Natural killer cell (primary cell): ENCODE results near the gene FXYD3. TPM values are rescaled to one million over a fixed set of nuclear protein-coding genes. Genes with fewer than 3 reads are reported as not detected.

Source experiments
- ATAC-seq, 3 donors: fragments of 150-1000 bp in 2 of 3; fragments of 200-7000 bp in 1 of 3; cut with Tn5 transposase; 1 replicate in 1 of 3; 2 replicates in 2 of 3; pipeline ENCODE4 v1.10.0; 2021; ENCODE audit warnings: mild to moderate bottlenecking in 2 of 3, moderate library complexity in 2 of 3
- DNase-seq, 2 donors: peaks; one replicate each; pipeline versions ENCODE4 v3.0.0 to v3.0.0-alpha.2; 2013 to 2021; ENCODE audit warnings: mixed read lengths in 1 of 2
- H3K27ac ChIP-seq: one replicate; pipeline ENCODE4 v1.5.1; 2013; ENCODE audit warnings: mild to moderate bottlenecking, low read length
- H3K27me3 ChIP-seq: one replicate; pipeline ENCODE4 v1.6.1; 2013; ENCODE audit warnings: low read length; ENCODE audit not compliant: control insufficient read depth, insufficient read depth
- H3K36me3 ChIP-seq: one replicate; pipeline ENCODE4 v1.6.1; 2013; ENCODE audit warnings: low read length; ENCODE audit not compliant: control insufficient read depth, insufficient read depth
- H3K4me1 ChIP-seq: one replicate; pipeline ENCODE4 v1.6.1; 2013; ENCODE audit warnings: low read length; ENCODE audit not compliant: control insufficient read depth, insufficient read depth
- H3K4me3 ChIP-seq: one replicate; pipeline ENCODE4 v1.5.1; 2013; ENCODE audit warnings: low read length
- H3K9me3 ChIP-seq: one replicate; pipeline ENCODE4 v1.6.1; 2013; ENCODE audit warnings: low read length; ENCODE audit not compliant: control insufficient read depth, insufficient read depth
- H3K27ac Mint-ChIP-seq, 2 donors: one replicate each; pipeline ENCODE4 v1.8.0; 2022; ENCODE audit warnings: mild to moderate bottlenecking in 2 of 2, mixed read lengths in 2 of 2, moderate library complexity in 1 of 2
- H3K27me3 Mint-ChIP-seq, 2 donors: one replicate each; pipeline ENCODE4 v1.8.0; 2022; ENCODE audit warnings: low read depth in 2 of 2, mixed read lengths in 2 of 2
- H3K36me3 Mint-ChIP-seq: one replicate; pipeline ENCODE4 v1.8.0; 2022; ENCODE audit warnings: mixed read lengths
- H3K4me1 Mint-ChIP-seq, 2 donors: one replicate each; pipeline ENCODE4 v1.8.0; 2022; ENCODE audit warnings: mixed read lengths in 2 of 2
- H3K4me3 Mint-ChIP-seq: one replicate; pipeline ENCODE4 v1.8.0; 2022; ENCODE audit warnings: mild to moderate bottlenecking, moderate library complexity, mixed read lengths
- H3K9me3 Mint-ChIP-seq, 2 donors: one replicate each; pipeline ENCODE4 v1.8.0; 2022; ENCODE audit warnings: mixed read lengths in 2 of 2
- CTCF ChIP-seq: fragments of 200-600 bp; IDR thresholded peaks from one replicate; pipeline ENCODE4 v1.8.0; 2022; ENCODE audit warnings: antibody characterized with exemption
- WGBS: methylation state at CpG from one replicate; pipeline ENCODE4 v1.1.7; 2013; ENCODE audit warnings: missing lambda C conversion rate; ENCODE audit not compliant: insufficient coverage; 5-methylcytosine and 5-hydroxymethylcytosine counted together
- intact Hi-C: fragments of 100-400 bp; cut with micrococcal nuclease; formaldehyde crosslinking; loops from one replicate; pipeline ENCODE4 v1.14.2; 2022
- total RNA-seq, 4 donors: library from RNA; stranded (reverse); fragments of 120-200 nt in 1 of 4; gene quantifications; one replicate each; pipeline versions ENCODE4 v1.2.3 to v1.2.4, GENCODE V29; 2013 to 2022

FXYD3 gene
- total RNA-seq, 3 donors from 2014 or later (not counting 1 experiment from before 2014, with no cell fraction given) = not detected

- TF ChIP-seq CTCF = no peak
- Histone ChIP-seq H3K4me1 (peaks cover 46% of the 10 kb centered on the region), H3K27me3 (peaks cover 11% of the 10 kb centered on the region), H3K4me3 (peak overlapping the region; percentile 32), H3K9me3 (no peaks in the 10 kb centered on the region), H3K27ac (no peak overlapping the region), H3K36me3 (no peaks in the 10 kb centered on the region)
- ATAC-seq (no peak), DNase-seq (peak in 1 of 2 donors; percentile 59)
- Mint-ChIP-seq H3K4me3 (peak overlapping the region; percentile 76), H3K27ac (peak overlapping the region; percentile 50 to 80), H3K27me3 (peaks cover 0 to 22% of the 10 kb centered on the region in 2 donors), H3K9me3 (no peaks in the 10 kb centered on the region), H3K4me1 (peaks cover 22 to 49% of the 10 kb centered on the region in 2 donors), H3K36me3 (no peaks in the 10 kb centered on the region)
- WGBS = 14% methylated on average over 19 of the region's 21 CpGs
- intact Hi-C loops = loop anchor here (5.0 kb wide), 2 partner anchors 70 to 170 kb away; no protein-coding TSS in a partner anchor
These were observed 26.4 kb downstream of the FXYD3 start for GRCh38 chr19:35141837-35142605.

DNA sequence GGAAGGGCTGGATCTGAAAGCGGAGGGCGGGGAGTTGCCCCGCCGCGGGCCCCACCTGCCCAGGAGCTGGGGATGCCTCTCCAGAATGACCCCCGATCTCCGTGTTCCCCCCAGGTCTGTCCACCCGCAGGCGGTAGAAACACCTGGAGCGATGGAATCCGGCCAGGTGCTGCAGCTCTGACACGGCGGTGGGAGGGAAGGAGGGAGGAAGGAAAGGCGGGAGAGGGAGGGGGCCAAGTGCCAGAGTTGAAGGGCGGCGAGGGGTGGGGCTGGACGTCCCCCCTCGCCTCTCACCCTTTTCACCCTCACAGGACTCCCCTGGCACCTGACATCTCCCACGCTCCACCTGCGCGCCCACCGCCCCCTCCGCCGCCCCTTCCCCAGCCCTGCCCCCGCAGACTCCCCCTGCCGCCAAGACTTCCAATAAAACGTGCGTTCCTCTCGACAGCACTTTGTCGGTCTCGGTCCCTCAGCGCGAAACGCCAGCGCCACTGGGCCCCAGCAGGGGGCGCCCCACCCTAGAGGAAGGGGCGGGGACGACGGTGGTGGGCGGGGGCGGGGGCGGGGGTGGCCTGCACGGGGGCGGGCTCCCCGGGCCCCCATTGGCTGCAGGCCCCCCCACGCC lies 27.1 kb downstream of the FXYD3 start:
- 2% methylated on average over 16 of the region's 46 CpGs for WGBS
- peak; percentile 73 for TF ChIP-seq CTCF
- H3K4me1 ChIP-seq = peaks cover 46% of the 10 kb centered on the region
- H3K36me3 ChIP-seq = no peaks in the 10 kb centered on the region
- no peaks in the 10 kb centered on the region for H3K9me3 Mint-ChIP-seq
- no peaks in the 10 kb centered on the region for H3K9me3 ChIP-seq
- DNase-seq = peak; percentile 72 to 86
- H3K4me1 Mint-ChIP-seq = peaks cover 22 to 44% of the 10 kb centered on the region in 2 donors
- intact Hi-C loops = loop anchor here (1.0 to 5.0 kb wide), 3 partner anchors 70 to 170 kb away; no protein-coding TSS in a partner anchor
- H3K36me3 Mint-ChIP-seq = no peaks in the 10 kb centered on the region
- peak overlapping the region; percentile 81 for H3K4me3 Mint-ChIP-seq
- H3K27ac ChIP-seq = no peak overlapping the region
- H3K27me3 ChIP-seq = peaks cover 11% of the 10 kb centered on the region
- peaks cover 0 to 17% of the 10 kb centered on the region in 2 donors for H3K27me3 Mint-ChIP-seq
- H3K4me3 ChIP-seq = peak overlapping the region; percentile 43
- ATAC-seq = peak; percentile 50 to 64 (median 54)
- peak overlapping the region in 1 of 2 donors; percentile 80 for H3K27ac Mint-ChIP-seq

DNA sequence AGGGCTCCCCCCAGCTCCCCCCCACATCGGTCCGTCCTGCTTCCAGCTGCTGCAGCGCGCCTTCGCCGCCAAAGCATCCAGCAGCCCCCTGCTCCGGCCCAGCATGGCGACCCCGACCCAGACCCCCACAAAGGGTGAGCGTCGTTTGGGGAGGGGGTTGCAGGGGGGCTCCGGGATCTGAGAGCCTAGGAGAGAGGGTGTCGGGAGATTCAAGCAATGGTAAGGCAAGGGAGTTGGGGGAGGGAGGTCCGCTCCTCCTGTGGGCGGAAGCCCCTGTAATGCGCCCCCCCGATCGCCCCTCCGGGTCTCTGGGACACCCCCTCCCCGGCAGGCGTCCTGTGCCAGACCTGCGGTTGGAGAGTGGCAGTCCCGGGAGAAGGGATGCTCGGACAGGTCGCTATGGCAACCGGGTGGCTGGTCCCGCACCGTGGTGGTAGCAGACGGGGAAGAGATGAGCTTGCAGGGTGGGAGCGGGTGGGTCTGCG lies 27.6 kb downstream of the FXYD3 start, which contains the start of gene FXYD7:
Gene FXYD7 (plus strand): TSS at position 25 of the 485 bp plus-strand sequence. CDS start 79 bp downstream, at position 104.
- DNase-seq (peak in 1 of 2 donors; percentile 46), ATAC-seq (no peak)
- Mint-ChIP-seq H3K4me1 (peaks cover 22 to 39% of the 10 kb centered on the region in 2 donors), H3K9me3 (no peaks in the 10 kb centered on the region), H3K27me3 (peaks cover 0 to 13% of the 10 kb centered on the region in 2 donors), H3K36me3 (no peaks in the 10 kb centered on the region), H3K27ac (peak within 1 kb of the TSS in 1 of 2 donors; percentile 80), H3K4me3 (peak within 1 kb of the TSS; percentile 81)
- WGBS = 6% methylated on average over 26 of the region's 31 CpGs
- TF ChIP-seq CTCF = peak; percentile 50
- H3K36me3 ChIP-seq = no peaks in the 10 kb centered on the region
- H3K9me3 ChIP-seq = no peaks in the 10 kb centered on the region
- intact Hi-C loops = loop anchor here (1.0 to 5.0 kb wide), 3 partner anchors 69 to 171 kb away; no protein-coding TSS in a partner anchor
- peaks cover 46% of the 10 kb centered on the region for H3K4me1 ChIP-seq
- H3K27ac ChIP-seq = no peak within 1 kb of the TSS
- peak within 1 kb of the TSS; percentile 43 for H3K4me3 ChIP-seq
- H3K27me3 ChIP-seq = peaks cover 11% of the 10 kb centered on the region
